ENCODE results near the gene CS. TPM values are rescaled to one million over a fixed set of nuclear protein-coding genes. Genes with fewer than 3 reads are reported as not detected.
A peak's percentile ranks its signal among the peaks of the same experiment; 100 is the strongest.

Gene CS
- total RNA-seq, 1 experiment from 2014 or later, result 257 TPM

DNA sequence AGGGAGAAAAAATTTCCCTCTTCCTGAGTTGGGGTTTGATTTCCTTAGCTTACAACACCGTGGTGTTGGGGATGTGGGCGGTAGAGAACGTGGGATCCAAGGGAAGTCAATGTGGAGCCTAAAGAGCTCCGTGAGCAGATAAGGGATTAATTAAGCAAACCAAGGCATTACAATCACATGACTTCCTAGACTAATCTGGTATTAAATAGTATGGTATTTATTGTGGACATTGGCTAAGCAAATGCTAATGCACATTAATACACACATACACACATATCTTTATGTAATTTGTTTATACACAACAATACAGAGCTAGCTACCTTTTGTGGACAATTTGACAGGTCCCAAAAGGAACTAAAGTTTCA is 77.6 kb downstream of the CS start:
- BruUV-seq (replicated peaks), result no TSS peak
- H3K4me3 Mint-ChIP-seq (ENCODE audit: unreplicated experiment), result peak overlapping the region; percentile 99
- DNase-seq (ENCODE audit: unreplicated experiment), result no peak
- CTCF ChIA-PET, result interaction anchor here (0.6 to 2.9 kb wide), 21 partner anchors 11 to 1920 kb away, joined by 3 to 36 read pairs (median 6); partner anchors contain the start of genes ANKRD52, SMARCC2 and ZC3H10
- intact Hi-C loops (cut with micrococcal nuclease), result loop anchor here (10.0 kb wide), 1 partner anchor 488 kb away; no protein-coding TSS in a partner anchor
- TF ChIP-seq, protein P1, sequence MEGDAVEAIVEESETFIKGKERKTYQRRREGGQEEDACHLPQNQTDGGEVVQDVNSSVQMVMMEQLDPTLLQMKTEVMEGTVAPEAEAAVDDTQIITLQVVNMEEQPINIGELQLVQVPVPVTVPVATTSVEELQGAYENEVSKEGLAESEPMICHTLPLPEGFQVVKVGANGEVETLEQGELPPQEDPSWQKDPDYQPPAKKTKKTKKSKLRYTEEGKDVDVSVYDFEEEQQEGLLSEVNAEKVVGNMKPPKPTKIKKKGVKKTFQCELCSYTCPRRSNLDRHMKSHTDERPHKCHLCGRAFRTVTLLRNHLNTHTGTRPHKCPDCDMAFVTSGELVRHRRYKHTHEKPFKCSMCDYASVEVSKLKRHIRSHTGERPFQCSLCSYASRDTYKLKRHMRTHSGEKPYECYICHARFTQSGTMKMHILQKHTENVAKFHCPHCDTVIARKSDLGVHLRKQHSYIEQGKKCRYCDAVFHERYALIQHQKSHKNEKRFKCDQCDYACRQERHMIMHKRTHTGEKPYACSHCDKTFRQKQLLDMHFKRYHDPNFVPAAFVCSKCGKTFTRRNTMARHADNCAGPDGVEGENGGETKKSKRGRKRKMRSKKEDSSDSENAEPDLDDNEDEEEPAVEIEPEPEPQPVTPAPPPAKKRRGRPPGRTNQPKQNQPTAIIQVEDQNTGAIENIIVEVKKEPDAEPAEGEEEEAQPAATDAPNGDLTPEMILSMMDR (IDR thresholded peaks at IDR 0.05; ENCODE audit: unreplicated experiment), result no peak
- POLR2A ChIA-PET, result interaction anchor here (0.8 to 4.0 kb wide), 38 partner anchors 8 to 503 kb away, joined by 3 to 108 read pairs (median 8); partner anchors contain the start of genes ANKRD52, CNPY2, ESYT1 and GLS2
- H3K27ac Mint-ChIP-seq (ENCODE audit: low read depth, unreplicated experiment), result peak overlapping the region; percentile 97
- H3K27me3 Mint-ChIP-seq (ENCODE audit: insufficient read depth, unreplicated experiment), result no peaks in the 10 kb centered on the region
- no peaks in the 10 kb centered on the region for H3K9me3 Mint-ChIP-seq (ENCODE audit: unreplicated experiment)
- H3K4me1 Mint-ChIP-seq (ENCODE audit: insufficient read depth, unreplicated experiment), result peaks cover 24% of the 10 kb centered on the region
- H3K36me3 Mint-ChIP-seq (ENCODE audit: insufficient read depth, unreplicated experiment), result peaks cover 8% of the 10 kb centered on the region

DNA sequence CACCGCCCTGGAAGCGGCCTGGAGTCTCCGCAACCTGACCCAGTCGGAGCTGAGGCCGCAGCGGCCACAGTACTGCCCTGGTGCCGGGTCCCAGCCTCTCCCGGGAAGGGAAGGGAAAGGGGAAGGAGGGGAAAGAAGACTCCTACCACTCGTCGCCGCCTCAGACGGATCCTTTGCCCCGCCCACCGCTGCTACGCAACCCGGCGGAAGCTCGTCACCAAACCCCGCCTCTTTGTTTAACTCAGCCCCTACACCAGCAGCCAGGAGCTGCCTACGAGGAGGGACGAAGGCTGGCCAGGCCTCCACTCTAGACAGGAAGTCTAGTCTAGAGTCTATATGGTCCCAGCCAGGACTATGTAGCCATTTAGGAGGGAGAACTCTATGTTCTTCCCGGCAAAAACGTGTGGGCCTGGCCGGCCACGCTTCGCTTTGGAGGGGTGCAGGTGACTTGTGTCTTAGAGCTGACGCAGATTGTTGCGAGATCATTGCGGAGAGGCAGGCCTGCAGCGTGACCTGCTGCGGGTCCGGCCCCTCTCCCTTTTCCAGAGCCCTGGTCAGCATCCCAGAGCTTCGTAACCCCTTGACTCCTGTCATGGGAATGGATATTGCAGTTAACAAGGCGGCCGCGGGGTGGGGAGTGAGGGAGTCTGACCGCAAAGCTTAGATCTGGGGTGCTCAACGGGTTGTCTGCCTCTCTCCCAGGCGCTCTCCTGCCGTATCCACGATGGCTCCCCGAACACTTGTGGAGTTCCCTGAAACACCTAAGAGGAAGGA is 78.2 kb downstream of the CS start, which contains the start of gene RNF41:
TSS of gene RNF41 (minus strand) at position 166 of the 774 bp plus-strand sequence. CDS start 7,875 bp downstream, outside the sequence.
- POLR2A ChIA-PET, result interaction anchor here (0.6 to 4.0 kb wide), 46 partner anchors 9 to 503 kb away, joined by 3 to 108 read pairs (median 6); partner anchors contain the start of genes ANKRD52, ATP5F1B, CNPY2 and ESYT1
- Mint-ChIP-seq H3K4me3 (ENCODE audit: unreplicated experiment) (peak within 1 kb of the TSS; percentile 99), H3K9me3 (ENCODE audit: unreplicated experiment) (no peaks in the 10 kb centered on the region), H3K27ac (ENCODE audit: low read depth, unreplicated experiment) (peak within 1 kb of the TSS; percentile 97), H3K36me3 (ENCODE audit: insufficient read depth, unreplicated experiment) (peaks cover 13% of the 10 kb centered on the region), H3K27me3 (ENCODE audit: insufficient read depth, unreplicated experiment) (no peaks in the 10 kb centered on the region), H3K4me1 (ENCODE audit: insufficient read depth, unreplicated experiment) (peaks cover 24% of the 10 kb centered on the region)
- peak; percentile 97 for DNase-seq (ENCODE audit: unreplicated experiment)
- intact Hi-C loops (cut with micrococcal nuclease), result loop anchor here (10.0 kb wide), 1 partner anchor 487 kb away; no protein-coding TSS in a partner anchor
- CTCF ChIA-PET, result interaction anchor here (0.5 to 2.9 kb wide), 25 partner anchors 11 to 1920 kb away, joined by 3 to 36 read pairs (median 5); partner anchors contain the start of genes ANKRD52, IL23A, SMARCC2 and TIMELESS
- BruUV-seq (replicated peaks), result TSS peak; percentile 73
- TF ChIP-seq, protein P1 (IDR thresholded peaks at IDR 0.05; ENCODE audit: unreplicated experiment), result peak; percentile 10

Other genes with a start within 250 kb of the CS start
- gene ERBB3, start 220.2 kb downstream of the CS start, total RNA-seq (2022), result 1.1 and 3.7 TPM in 2 replicates
- gene PA2G4, start 195.8 kb downstream of the CS start, total RNA-seq (2022), result 158 and 205 TPM in 2 replicates
- 4,675 and 4,734 TPM in 2 replicates for gene RPL41, start 183.7 kb downstream of the CS start, total RNA-seq (2022)
- gene ZC3H10, start 182.1 kb downstream of the CS start, total RNA-seq (2022), result 2.8 and 3.5 TPM in 2 replicates
- gene ESYT1, start 172.1 kb downstream of the CS start, total RNA-seq (2022), result 111 and 123 TPM in 2 replicates
- gene MYL6B, start 147.7 kb downstream of the CS start, total RNA-seq (2022), result 46.0 and 58.0 TPM in 2 replicates
- 716 and 997 TPM in 2 replicates for gene MYL6, start 142.0 kb downstream of the CS start, total RNA-seq (2022)
- gene SMARCC2, start 110.8 kb downstream of the CS start, total RNA-seq (2022), result 52.1 and 57.0 TPM in 2 replicates
- 92.1 and 108 TPM in 2 replicates for gene RNF41, start 78.4 kb downstream of the CS start, total RNA-seq (2022)
- gene NABP2, start 76.0 kb downstream of the CS start, total RNA-seq (2022), result 53.3 and 56.2 TPM in 2 replicates
- gene SLC39A5, start 70.3 kb downstream of the CS start, total RNA-seq (2022), result not detected in 2 replicates
- gene ANKRD52, start 41.9 kb downstream of the CS start, total RNA-seq (2022), result 46.3 and 73.8 TPM in 2 replicates
- 3.6 and 3.8 TPM in 2 replicates for gene COQ10A, start 33.4 kb downstream of the CS start, total RNA-seq (2022)
- gene CNPY2, start 15.7 kb upstream of the CS start, total RNA-seq (2022), result 169 and 210 TPM in 2 replicates
- gene PAN2, start 33.7 kb upstream of the CS start, total RNA-seq (2022), result 72.9 and 80.1 TPM in 2 replicates
- gene IL23A, start 38.6 kb upstream of the CS start, total RNA-seq (2022), result 0.61 and 1.7 TPM in 2 replicates
- 61.2 and 101 TPM in 2 replicates for gene STAT2, start 59.8 kb upstream of the CS start, total RNA-seq (2022)
- not detected in 2 replicates for gene APOF, start 62.5 kb upstream of the CS start, total RNA-seq (2022)
- 10.1 and 14.0 TPM in 2 replicates for gene TIMELESS, start 149.1 kb upstream of the CS start, total RNA-seq (2022)
- not detected in 2 replicates for gene MIP, start 154.3 kb upstream of the CS start, total RNA-seq (2022)
- gene SPRYD4, start 168.2 kb upstream of the CS start, total RNA-seq (2022), result 3.5 and 3.9 TPM in 2 replicates
- gene GLS2, start 187.8 kb upstream of the CS start, total RNA-seq (2022), result 3.9 and 4.8 TPM in 2 replicates
- 34.9 and 62.7 TPM in 2 replicates for gene RBMS2, start 221.5 kb upstream of the CS start, total RNA-seq (2022)

All from MCF 10A (cell line).